Fibroblast of villous mesenchyme (primary cell): ENCODE data around the gene REEP1. TPM values are rescaled to one million over a fixed set of nuclear protein-coding genes. Genes with fewer than 3 reads are reported as not detected.

Experiments used
- DNase-seq: peaks from one replicate; pipeline ENCODE4 v3.0.0-alpha.2; 2010; ENCODE audit warnings: low read depth
- H3K4me3 ChIP-seq: 2 replicates; pipeline ENCODE4 v1.5.1; 2011; ENCODE audit warnings: low read depth, mild to moderate bottlenecking, low read length
- CTCF ChIP-seq: IDR thresholded peaks from 2 replicates; pipeline ENCODE4 v1.5.1; 2012; ENCODE audit warnings: low read depth, mild to moderate bottlenecking, low read length; ENCODE audit not compliant: insufficient read depth
- total RNA-seq: library from RNA; depleted of rRNA; stranded (reverse); fragments of >200 nt; gene quantifications from 2 replicates; pipeline ENCODE4 v1.2.3, GENCODE V29; 2012

The REEP1 gene
- total RNA-seq, 1 donor = under 0.01 TPM

- DNase-seq = no peak
- no peak overlapping the region for H3K4me3 ChIP-seq
- no peak for TF ChIP-seq CTCF
These were observed 28.3 kb downstream of the REEP1 start for GRCh38 chr2:86308984-86309695.

GRCh38 chr2:86308356-86308755 is 29.1 kb downstream of the REEP1 start:
- TF ChIP-seq CTCF = no peak
- no peak for DNase-seq
- no peak overlapping the region for H3K4me3 ChIP-seq

- DNase-seq = no peak
- no peak for TF ChIP-seq CTCF
- H3K4me3 ChIP-seq = no peak overlapping the region
These were observed 30.0 kb downstream of the REEP1 start for GRCh38 chr2:86307431-86307830.

- TF ChIP-seq CTCF = no peak
- DNase-seq = no peak
- H3K4me3 ChIP-seq = no peak overlapping the region
These were observed 31.5 kb downstream of the REEP1 start for GRCh38 chr2:86305915-86306254.

- TF ChIP-seq CTCF = no peak
- DNase-seq = no peak
- H3K4me3 ChIP-seq = no peak overlapping the region
These were observed 32.1 kb downstream of the REEP1 start for GRCh38 chr2:86305195-86305914.

GRCh38 chr2:86304416-86304815 is 33.0 kb downstream of the REEP1 start:
- DNase-seq = no peak
- no peak for TF ChIP-seq CTCF
- H3K4me3 ChIP-seq = no peak overlapping the region
